ENCODE data around the gene DIS3L2. TPM values are rescaled to one million over a fixed set of nuclear protein-coding genes. Genes with fewer than 3 reads are reported as not detected.
A peak's percentile ranks its signal among the peaks of the same experiment; 100 is the strongest.

DIS3L2 gene
- total and polyA plus RNA-seq, 2 experiments from 2014 or later: 15.2 to 25.3 TPM

GRCh38 chr2:232293191-232293590 lies 331.7 kb downstream of the DIS3L2 start:
- Histone ChIP-seq H3K9me2 (ENCODE audit: insufficient read depth) (no peaks in the 10 kb centered on the region), H3K27me3 (ENCODE audit: insufficient read depth) (no peaks in the 10 kb centered on the region), H3K4me1 (ENCODE audit: insufficient read depth) (peaks cover 7% of the 10 kb centered on the region; the same call in 1 of the 2 replicates), H4K20me1 (replicated peaks; ENCODE audit: insufficient read depth) (no peaks in the 10 kb centered on the region), H3K79me2 (replicated peaks; ENCODE audit: insufficient read depth) (no peaks in the 10 kb centered on the region), H2AFZ (no peak overlapping the region), H3K27ac (ENCODE audit: low read depth) (no peak overlapping the region), H3K4me2 (peak overlapping the region; percentile 58; the same call in 1 of the 2 replicates), H3K36me3 (ENCODE audit: insufficient read depth) (no peaks in the 10 kb centered on the region), H3K4me3 (0 out of 2 replicates have a peak overlapping the region, but pooled peaks have one; percentile 9), H3F3A (replicated peaks; ENCODE audit: low read depth) (no peaks in the 10 kb centered on the region)
- Mint-ChIP-seq H3K9me3 (no peaks in the 10 kb centered on the region), H3K4me1 (peaks cover 11% of the 10 kb centered on the region), H3K36me3 (ENCODE audit: low read depth) (no peaks in the 10 kb centered on the region), H3K27me3 (ENCODE audit: insufficient read depth, low read depth, poor library complexity) (no peaks in the 10 kb centered on the region), H3K4me3 (no peak overlapping the region), H3K27ac (no peak overlapping the region)
- TF ChIP-seq, protein P1, sequence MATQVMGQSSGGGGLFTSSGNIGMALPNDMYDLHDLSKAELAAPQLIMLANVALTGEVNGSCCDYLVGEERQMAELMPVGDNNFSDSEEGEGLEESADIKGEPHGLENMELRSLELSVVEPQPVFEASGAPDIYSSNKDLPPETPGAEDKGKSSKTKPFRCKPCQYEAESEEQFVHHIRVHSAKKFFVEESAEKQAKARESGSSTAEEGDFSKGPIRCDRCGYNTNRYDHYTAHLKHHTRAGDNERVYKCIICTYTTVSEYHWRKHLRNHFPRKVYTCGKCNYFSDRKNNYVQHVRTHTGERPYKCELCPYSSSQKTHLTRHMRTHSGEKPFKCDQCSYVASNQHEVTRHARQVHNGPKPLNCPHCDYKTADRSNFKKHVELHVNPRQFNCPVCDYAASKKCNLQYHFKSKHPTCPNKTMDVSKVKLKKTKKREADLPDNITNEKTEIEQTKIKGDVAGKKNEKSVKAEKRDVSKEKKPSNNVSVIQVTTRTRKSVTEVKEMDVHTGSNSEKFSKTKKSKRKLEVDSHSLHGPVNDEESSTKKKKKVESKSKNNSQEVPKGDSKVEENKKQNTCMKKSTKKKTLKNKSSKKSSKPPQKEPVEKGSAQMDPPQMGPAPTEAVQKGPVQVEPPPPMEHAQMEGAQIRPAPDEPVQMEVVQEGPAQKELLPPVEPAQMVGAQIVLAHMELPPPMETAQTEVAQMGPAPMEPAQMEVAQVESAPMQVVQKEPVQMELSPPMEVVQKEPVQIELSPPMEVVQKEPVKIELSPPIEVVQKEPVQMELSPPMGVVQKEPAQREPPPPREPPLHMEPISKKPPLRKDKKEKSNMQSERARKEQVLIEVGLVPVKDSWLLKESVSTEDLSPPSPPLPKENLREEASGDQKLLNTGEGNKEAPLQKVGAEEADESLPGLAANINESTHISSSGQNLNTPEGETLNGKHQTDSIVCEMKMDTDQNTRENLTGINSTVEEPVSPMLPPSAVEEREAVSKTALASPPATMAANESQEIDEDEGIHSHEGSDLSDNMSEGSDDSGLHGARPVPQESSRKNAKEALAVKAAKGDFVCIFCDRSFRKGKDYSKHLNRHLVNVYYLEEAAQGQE (IDR thresholded peaks at IDR 0.05; ENCODE audit: unreplicated experiment): no peak
- TF ChIP-seq CTCF (conservative IDR thresholded peaks at IDR 0.05; ENCODE audit: low read depth in 2 of 2) (no peak), POLR2AphosphoS5 (IDR thresholded peaks at IDR 0.05; ENCODE audit: low read depth) (no peak), EZH2phosphoT487 (IDR thresholded peaks at IDR 0.05; ENCODE audit: unreplicated experiment) (no peak), CREB1 (CRISPR knock-in tag; IDR thresholded peaks at IDR 0.05; ENCODE audit: low read depth) (no peak), ZNF114 (CRISPR knock-in tag; IDR thresholded peaks at IDR 0.05) (no peak), JUNB (IDR thresholded peaks at IDR 0.05; ENCODE audit: unreplicated experiment) (no peak), NANOG (IDR thresholded peaks at IDR 0.05; ENCODE audit: borderline replicate concordance) (no peak), STAT1 (IDR thresholded peaks at IDR 0.05; ENCODE audit: unreplicated experiment) (no peak), ETS1 (IDR thresholded peaks at IDR 0.05) (no peak), ZNF331 (CRISPR knock-in tag; IDR thresholded peaks at IDR 0.05; ENCODE audit: low read depth) (no peak), EZH2 (IDR thresholded peaks at IDR 0.05; ENCODE audit: low read depth, unreplicated experiment) (no peak)
- TF ChIP-seq, protein P2, sequence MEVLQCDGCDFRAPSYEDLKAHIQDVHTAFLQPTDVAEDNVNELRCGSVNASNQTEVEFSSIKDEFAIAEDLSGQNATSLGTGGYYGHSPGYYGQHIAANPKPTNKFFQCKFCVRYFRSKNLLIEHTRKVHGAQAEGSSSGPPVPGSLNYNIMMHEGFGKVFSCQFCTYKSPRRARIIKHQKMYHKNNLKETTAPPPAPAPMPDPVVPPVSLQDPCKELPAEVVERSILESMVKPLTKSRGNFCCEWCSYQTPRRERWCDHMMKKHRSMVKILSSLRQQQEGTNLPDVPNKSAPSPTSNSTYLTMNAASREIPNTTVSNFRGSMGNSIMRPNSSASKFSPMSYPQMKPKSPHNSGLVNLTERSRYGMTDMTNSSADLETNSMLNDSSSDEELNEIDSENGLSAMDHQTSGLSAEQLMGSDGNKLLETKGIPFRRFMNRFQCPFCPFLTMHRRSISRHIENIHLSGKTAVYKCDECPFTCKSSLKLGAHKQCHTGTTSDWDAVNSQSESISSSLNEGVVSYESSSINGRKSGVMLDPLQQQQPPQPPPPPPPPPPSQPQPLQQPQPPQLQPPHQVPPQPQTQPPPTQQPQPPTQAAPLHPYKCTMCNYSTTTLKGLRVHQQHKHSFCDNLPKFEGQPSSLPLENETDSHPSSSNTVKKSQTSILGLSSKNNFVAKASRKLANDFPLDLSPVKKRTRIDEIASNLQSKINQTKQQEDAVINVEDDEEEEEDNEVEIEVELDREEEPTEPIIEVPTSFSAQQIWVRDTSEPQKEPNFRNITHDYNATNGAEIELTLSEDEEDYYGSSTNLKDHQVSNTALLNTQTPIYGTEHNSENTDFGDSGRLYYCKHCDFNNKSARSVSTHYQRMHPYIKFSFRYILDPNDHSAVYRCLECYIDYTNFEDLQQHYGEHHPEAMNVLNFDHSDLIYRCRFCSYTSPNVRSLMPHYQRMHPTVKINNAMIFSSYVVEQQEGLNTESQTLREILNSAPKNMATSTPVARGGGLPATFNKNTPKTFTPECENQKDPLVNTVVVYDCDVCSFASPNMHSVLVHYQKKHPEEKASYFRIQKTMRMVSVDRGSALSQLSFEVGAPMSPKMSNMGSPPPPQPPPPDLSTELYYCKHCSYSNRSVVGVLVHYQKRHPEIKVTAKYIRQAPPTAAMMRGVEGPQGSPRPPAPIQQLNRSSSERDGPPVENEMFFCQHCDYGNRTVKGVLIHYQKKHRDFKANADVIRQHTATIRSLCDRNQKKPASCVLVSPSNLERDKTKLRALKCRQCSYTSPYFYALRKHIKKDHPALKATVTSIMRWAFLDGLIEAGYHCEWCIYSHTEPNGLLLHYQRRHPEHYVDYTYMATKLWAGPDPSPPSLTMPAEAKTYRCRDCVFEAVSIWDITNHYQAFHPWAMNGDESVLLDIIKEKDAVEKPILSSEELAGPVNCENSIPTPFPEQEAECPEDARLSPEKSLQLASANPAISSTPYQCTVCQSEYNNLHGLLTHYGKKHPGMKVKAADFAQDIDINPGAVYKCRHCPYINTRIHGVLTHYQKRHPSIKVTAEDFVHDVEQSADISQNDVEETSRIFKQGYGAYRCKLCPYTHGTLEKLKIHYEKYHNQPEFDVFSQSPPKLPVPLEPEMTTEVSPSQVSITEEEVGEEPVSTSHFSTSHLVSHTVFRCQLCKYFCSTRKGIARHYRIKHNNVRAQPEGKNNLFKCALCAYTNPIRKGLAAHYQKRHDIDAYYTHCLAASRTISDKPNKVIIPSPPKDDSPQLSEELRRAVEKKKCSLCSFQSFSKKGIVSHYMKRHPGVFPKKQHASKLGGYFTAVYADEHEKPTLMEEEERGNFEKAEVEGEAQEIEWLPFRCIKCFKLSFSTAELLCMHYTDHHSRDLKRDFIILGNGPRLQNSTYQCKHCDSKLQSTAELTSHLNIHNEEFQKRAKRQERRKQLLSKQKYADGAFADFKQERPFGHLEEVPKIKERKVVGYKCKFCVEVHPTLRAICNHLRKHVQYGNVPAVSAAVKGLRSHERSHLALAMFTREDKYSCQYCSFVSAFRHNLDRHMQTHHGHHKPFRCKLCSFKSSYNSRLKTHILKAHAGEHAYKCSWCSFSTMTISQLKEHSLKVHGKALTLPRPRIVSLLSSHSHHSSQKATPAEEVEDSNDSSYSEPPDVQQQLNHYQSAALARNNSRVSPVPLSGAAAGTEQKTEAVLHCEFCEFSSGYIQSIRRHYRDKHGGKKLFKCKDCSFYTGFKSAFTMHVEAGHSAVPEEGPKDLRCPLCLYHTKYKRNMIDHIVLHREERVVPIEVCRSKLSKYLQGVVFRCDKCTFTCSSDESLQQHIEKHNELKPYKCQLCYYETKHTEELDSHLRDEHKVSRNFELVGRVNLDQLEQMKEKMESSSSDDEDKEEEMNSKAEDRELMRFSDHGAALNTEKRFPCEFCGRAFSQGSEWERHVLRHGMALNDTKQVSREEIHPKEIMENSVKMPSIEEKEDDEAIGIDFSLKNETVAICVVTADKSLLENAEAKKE (CRISPR knock-in tag; IDR thresholded peaks at IDR 0.05): no peak
- peak; percentile 22 for DNase-seq (ENCODE audit: low spot score)
- peak; percentile 39 for ATAC-seq
